ENCODE results near the gene PEMT.

DNA sequence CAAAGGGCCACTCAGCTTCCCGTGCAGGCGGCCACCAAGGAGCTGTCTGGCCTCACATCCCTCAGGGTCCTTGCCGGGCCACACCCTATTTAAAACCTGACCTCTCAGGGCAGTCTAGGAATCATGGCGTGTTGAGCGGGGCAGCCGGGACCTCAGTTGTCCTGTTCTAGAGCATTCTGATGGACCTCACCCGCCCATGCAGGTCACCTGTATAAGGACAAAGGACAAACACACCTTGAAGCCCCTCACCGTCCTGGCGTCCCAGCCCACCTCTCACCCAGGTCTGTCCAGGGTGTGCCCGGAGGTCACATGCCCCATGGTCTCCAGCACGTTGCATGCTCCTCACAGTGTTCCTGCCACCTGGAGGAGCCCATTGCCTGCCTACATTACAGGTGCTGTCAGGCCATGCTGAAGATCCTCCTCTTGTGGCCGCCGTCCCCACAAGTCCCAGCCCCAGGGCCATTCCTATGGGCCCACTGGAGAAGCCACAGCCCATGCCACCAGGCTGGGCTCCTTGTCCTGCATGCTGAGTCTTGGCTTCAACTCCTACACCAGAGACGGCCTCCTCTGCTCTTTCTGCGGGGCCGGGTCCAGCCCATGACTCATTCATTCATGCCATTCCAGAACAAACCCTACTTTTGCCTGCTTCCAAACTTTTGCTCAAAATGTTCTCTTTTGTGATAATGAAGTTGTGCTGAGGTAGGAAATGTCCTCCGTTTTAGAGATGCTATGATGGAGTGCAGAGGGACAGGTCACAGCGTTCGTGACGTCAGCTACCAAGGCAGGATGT lies 46.3 kb downstream of the PEMT start:
- TF ChIP-seq, protein P1, sequence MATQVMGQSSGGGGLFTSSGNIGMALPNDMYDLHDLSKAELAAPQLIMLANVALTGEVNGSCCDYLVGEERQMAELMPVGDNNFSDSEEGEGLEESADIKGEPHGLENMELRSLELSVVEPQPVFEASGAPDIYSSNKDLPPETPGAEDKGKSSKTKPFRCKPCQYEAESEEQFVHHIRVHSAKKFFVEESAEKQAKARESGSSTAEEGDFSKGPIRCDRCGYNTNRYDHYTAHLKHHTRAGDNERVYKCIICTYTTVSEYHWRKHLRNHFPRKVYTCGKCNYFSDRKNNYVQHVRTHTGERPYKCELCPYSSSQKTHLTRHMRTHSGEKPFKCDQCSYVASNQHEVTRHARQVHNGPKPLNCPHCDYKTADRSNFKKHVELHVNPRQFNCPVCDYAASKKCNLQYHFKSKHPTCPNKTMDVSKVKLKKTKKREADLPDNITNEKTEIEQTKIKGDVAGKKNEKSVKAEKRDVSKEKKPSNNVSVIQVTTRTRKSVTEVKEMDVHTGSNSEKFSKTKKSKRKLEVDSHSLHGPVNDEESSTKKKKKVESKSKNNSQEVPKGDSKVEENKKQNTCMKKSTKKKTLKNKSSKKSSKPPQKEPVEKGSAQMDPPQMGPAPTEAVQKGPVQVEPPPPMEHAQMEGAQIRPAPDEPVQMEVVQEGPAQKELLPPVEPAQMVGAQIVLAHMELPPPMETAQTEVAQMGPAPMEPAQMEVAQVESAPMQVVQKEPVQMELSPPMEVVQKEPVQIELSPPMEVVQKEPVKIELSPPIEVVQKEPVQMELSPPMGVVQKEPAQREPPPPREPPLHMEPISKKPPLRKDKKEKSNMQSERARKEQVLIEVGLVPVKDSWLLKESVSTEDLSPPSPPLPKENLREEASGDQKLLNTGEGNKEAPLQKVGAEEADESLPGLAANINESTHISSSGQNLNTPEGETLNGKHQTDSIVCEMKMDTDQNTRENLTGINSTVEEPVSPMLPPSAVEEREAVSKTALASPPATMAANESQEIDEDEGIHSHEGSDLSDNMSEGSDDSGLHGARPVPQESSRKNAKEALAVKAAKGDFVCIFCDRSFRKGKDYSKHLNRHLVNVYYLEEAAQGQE (IDR thresholded peaks at IDR 0.05; ENCODE audit: insufficient read depth in 1 of 2, low read depth in 2 of 2, low read length in 1 of 2) = no peak
- TF ChIP-seq, protein P2, sequence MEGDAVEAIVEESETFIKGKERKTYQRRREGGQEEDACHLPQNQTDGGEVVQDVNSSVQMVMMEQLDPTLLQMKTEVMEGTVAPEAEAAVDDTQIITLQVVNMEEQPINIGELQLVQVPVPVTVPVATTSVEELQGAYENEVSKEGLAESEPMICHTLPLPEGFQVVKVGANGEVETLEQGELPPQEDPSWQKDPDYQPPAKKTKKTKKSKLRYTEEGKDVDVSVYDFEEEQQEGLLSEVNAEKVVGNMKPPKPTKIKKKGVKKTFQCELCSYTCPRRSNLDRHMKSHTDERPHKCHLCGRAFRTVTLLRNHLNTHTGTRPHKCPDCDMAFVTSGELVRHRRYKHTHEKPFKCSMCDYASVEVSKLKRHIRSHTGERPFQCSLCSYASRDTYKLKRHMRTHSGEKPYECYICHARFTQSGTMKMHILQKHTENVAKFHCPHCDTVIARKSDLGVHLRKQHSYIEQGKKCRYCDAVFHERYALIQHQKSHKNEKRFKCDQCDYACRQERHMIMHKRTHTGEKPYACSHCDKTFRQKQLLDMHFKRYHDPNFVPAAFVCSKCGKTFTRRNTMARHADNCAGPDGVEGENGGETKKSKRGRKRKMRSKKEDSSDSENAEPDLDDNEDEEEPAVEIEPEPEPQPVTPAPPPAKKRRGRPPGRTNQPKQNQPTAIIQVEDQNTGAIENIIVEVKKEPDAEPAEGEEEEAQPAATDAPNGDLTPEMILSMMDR (IDR thresholded peaks at IDR 0.05) = no peak
- no peak for TF ChIP-seq TCF7L2 (IDR thresholded peaks at IDR 0.05; ENCODE audit: low read depth, low read length)

Measured in Panc1 (cell line).